A549 (cell line): ENCODE data around the gene LYPD3.

Source experiments
- CHD4 ChIP-seq: fragments of 200-600 bp; sonication (generic); IDR thresholded peaks from 2 replicates; pipeline ENCODE4 v1.6.1; 2016; ENCODE audit warnings: antibody characterized with exemption, mild to moderate bottlenecking, borderline replicate concordance
- CTCF ChIP-seq: fragments of >200 bp; sonication (Bioruptor Twin); formaldehyde crosslinking; IDR thresholded peaks from 3 replicates; pipeline ENCODE4 v1.5.1; 2016
- EP300 ChIP-seq, 2 experiments: fragments of >200 bp; sonication (Bioruptor Twin); formaldehyde crosslinking; IDR thresholded peaks; 2 replicates in 1 of 2; 3 replicates in 1 of 2; pipeline ENCODE4 v1.6.1; 2016 to 2017
- JUN ChIP-seq, 2 experiments: fragments of >200 bp; sonication (Bioruptor Twin); formaldehyde crosslinking; IDR thresholded peaks; 2 replicates in 1 of 2; 3 replicates in 1 of 2; pipeline ENCODE4 v1.6.1; 2016 to 2017
- KDM1A ChIP-seq: fragments of 200-600 bp; sonication (generic); IDR thresholded peaks from 2 replicates; pipeline ENCODE4 v1.6.1; 2016; ENCODE audit warnings: low read depth, mild to moderate bottlenecking
- REST ChIP-seq: fragments of 200-600 bp; sonication (generic); IDR thresholded peaks from 2 replicates; pipeline ENCODE4 v1.6.1; 2016; ENCODE audit warnings: antibody characterized with exemption, mild to moderate bottlenecking, moderate library complexity

GRCh38 chr19:43479961-43480561, 14.7 kb upstream of the LYPD3 start:
- TF ChIP-seq CHD4 (no peak), JUN (IDR thresholded peaks at IDR 0.05) (no peak), CTCF (no peak), REST (no peak), EP300 (IDR thresholded peaks at IDR 0.05) (no peak), KDM1A (no peak)
